Measurements from ENCODE around the gene ZNF618. TPM values are rescaled to one million over a fixed set of nuclear protein-coding genes. Genes with fewer than 3 reads are reported as not detected.

The ZNF618 gene
- total RNA-seq, 2 donors from 2014 or later = 4.0 to 4.1 TPM

GRCh38 chr9:113949571-113950078, 73.5 kb downstream of the ZNF618 start:
- DNase-seq (no peak), ATAC-seq (no peak)
- intact Hi-C loops (cut with DNase I) = no loop called here

DNA sequence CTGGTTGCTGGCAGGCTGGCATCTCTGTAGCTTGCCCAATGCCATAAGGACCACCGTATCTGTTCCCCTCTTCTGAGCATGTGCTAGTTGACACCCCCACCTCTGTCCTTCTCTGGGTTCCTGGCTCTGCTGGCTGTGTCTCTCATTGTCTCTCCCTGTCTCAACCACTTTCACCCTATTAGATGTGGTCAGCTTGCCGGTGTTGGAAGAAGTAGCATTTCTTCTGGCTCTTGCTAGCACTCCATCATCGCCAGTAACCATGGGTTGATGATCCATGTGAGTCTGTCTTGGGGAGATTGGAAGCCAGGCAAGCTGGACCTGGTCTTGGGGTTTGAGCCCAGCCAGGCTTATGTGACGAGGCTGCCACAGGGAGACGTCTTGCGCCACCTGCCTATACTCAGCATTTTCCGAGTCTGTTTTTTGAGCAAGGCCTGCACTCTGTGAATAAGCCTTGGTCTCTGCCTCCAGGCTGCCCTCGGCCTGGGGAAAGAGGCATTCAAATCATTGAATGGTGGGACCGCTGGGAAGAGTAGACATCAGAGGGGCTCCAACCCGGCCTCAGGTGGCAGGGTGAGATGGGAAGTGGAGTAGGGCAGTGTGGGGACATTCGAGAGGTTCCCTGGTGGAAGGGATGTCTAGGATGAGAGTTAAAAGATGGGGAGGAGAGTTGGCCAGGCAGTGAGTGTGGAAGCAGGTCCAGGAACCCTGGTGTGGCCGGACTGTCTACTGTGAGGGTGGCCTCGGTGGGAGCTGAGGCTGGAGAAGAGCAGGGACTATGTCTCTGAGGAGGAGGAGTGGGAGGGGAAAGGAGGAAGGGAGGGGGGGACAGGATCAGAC, 74.3 kb downstream of the ZNF618 start:
- DNase-seq = no peak
- ATAC-seq = no peak
- intact Hi-C loops (cut with DNase I) = no loop called here

DNA sequence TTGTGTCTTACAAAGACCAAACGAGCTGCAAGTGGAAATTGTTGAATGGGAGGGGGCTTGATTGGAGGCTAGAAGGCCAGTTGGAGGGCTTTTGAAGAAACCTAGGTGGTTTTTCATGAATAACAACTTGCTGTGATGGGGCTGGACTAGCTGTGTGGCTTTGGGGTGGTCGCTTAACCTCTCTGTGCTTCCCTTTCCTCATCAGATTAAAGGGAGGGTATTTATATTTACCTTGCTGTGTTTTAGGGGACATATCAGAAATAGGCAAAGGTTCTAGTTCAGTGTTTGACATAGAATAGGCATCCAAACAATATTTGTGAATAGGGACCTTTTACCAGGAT, 74.9 kb downstream of the ZNF618 start:
- ATAC-seq = no peak
- DNase-seq = no peak
- intact Hi-C loops (cut with DNase I) = no loop called here

DNA sequence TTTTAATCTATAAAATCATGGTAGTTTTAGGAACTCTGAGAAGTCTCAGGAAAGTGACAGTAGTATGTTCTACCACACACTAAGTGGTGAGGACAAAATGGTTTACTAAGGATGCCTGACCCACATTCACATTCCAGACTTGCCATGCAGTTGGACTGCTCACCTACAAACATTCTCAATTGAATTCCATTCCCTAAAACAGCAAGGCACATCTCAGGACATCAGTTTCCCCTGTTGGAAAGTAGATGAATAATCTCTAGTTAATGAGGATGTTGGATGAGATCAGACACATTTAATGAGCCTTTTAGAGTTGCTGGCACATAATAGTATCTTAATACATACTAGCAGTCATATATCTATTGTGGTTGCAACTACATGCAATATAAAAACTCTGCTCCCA, 76.6 kb downstream of the ZNF618 start:
- no peak for ATAC-seq
- intact Hi-C loops (cut with DNase I) = no loop called here
- DNase-seq = no peak

- ATAC-seq (no peak), DNase-seq (no peak)
- intact Hi-C loops (cut with DNase I) = no loop called here
Observed at GRCh38 chr9:113953531-113953930, 77.4 kb downstream of the ZNF618 start.

DNA sequence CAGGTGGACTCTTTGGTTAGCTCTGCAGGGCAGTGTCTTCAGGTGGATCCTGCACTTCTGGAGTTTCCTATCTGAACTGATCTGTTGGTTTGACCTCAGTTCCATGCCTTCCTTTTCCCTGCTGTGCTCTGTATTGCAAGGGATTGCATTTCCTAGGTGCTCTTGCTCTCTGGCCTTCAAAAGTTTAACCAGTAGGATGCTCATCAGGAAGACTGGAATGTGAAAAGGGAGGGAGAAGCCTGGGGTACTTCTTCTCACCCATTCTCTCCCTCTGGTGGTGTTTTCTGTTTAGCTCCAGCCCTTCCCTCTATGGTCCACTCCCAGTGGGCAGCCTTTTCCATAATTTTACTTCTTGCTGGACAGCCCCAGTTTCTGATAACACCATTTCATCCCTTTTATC, 78.5 kb downstream of the ZNF618 start:
- DNase-seq (no peak), ATAC-seq (no peak)
- intact Hi-C loops (cut with DNase I) = no loop called here

DNA sequence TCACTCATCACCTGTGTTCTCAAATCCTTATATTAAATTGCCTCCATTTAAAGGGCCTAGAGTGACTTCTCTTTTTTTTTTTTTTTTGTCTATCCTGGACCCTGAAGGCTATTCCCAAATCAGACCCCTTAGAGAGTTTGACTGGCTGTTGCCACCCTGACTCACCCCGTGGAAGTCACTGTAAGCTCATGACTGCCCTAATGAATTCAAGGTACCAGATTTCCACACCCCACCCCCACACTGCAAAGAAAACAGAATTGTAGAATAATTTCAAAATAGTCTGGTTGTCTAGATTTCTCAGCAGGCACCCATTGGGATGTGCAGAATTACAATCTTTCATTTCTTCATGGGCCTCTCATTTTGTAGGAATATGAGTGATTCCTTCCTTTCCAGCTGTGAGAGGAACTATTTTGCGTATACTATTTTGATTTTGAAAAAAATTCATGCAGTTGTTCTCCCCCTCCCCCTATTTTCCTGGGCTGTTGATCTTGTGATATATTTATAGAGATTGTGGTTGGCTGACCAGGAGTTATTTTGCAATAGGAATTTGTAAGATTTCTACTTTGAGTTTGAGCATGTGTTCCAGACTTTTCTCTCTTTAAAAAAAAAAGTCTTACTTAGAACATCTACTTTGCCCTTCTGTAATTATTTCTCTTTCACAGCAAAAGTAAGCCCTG, 79.1 kb downstream of the ZNF618 start:
- ATAC-seq (peak; percentile 27 to 55), DNase-seq (no peak)
- intact Hi-C loops (cut with DNase I) = no loop called here

- ATAC-seq (no peak), DNase-seq (no peak)
- intact Hi-C loops (cut with DNase I) = no loop called here
Observed at GRCh38 chr9:113956901-113957300, 80.8 kb downstream of the ZNF618 start.

DNA sequence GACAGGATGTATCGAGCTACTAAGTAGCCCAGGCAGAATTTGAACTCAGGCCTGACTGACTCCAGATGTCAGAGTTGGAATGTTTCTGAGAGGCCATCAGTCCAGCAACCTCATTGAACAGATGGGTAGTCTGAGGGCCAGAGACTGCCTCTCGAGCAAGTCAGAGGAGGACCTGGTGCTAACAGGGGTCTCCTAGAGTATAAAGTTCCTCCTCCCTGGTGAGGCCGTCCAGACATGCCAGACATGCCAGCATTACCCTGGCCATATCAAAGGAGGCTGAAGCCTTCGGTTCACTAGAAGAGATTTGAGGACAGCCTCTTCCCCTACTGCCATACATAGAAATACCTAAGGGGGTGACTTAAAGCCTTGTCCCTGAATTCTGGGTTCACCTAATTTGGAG, 81.2 kb downstream of the ZNF618 start:
- intact Hi-C loops (cut with DNase I) = no loop called here
- DNase-seq (no peak), ATAC-seq (no peak)

DNA sequence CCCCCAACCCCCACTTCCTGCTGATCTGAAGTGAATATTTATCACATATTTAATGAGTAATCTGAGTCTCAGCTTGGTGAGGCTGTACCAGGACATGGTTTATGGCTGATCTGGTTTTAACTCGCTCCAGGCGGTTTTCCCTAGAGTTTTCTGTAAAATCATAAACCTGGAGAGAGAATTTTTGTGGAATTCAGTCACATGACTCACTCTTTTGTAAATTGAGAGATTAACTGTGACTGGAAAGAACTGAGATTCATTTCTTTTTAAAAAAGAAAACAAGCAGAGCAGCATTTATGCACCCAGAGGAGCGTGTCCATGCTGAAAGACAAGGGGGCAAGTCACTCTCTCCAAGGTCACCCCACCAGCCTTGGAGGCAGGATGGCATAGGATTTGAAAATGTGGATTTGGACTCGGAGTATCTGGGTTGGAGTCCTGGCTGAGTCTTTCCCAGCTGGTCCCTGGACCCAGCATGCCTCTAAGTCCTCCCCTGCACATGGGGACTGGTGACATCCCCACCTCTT, 81.8 kb downstream of the ZNF618 start:
- intact Hi-C loops (cut with DNase I) = no loop called here
- DNase-seq = no peak
- peak in 1 of 2 donors; percentile 42 for ATAC-seq

GRCh38 chr9:113958556-113958955, 82.4 kb downstream of the ZNF618 start:
- DNase-seq = no peak
- intact Hi-C loops (cut with DNase I) = no loop called here
- no peak for ATAC-seq

DNA sequence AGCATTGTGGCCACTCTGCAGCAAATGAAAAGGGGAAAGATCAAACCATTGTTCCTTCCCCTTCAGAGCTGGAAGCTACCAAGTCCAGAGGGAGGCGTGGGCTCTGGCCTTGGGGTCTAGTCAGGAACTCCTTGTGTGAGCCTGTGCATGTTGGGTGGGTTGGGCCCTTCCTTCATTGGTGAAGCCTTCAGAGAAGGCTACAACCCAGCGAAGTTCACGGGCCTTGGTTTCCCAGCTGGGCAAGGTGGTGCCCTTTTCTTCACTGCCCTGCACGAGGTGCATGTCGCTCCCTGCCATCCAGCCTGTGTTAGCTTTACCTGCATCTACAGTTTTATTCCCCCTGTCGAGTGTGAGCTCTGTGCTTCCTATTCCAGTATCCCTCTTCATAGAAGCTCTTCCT, 84.7 kb downstream of the ZNF618 start:
- no peak for ATAC-seq
- intact Hi-C loops (cut with DNase I) = no loop called here
- no peak for DNase-seq

- DNase-seq (no peak), ATAC-seq (no peak)
- intact Hi-C loops (cut with DNase I) = no loop called here
Observed at GRCh38 chr9:113962396-113962795, 86.3 kb downstream of the ZNF618 start.

GRCh38 chr9:113963017-113963620, 87.0 kb downstream of the ZNF618 start:
- DNase-seq (peak; percentile 36), ATAC-seq (peak in 1 of 2 donors; percentile 54)
- intact Hi-C loops (cut with DNase I) = no loop called here

DNA sequence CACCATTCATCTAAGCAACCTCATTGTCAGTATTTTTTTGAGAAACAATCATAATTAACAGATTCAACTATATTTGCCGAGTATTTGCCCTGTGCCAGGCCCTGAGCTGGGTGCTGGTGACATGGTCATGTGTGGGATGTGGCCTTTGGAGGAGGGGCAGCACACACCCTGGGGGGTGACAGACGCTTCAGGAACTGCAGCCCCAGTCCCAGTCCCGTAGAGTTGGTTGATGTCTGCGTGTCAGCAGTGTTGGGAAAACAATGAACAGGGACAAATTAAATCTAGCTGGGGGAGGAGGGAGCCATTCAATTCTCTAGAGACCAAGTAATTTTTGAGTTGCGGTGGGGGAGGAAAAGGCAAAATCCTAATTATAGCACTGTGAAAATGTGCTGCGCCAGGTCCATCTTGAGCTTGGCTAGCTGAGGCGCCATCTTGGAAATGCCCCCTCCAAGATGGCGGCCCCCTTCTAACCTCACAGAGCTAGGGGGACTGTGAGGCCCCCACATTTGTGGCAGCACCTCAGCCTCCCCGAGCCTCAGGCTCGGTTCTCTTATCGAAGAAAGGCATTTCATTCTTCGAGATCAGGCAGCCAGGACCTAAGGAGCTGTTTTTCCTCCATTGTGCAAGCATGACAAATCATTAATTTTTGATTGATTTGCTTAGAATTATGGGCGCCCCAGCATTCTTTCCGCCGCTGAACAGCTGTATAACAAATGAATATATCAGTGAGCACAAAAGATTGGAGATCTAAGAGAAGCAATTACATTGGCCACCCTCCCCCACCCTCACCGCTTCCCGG, 87.8 kb downstream of the ZNF618 start:
- no peak for DNase-seq
- no peak for ATAC-seq
- intact Hi-C loops (cut with DNase I) = no loop called here

DNA sequence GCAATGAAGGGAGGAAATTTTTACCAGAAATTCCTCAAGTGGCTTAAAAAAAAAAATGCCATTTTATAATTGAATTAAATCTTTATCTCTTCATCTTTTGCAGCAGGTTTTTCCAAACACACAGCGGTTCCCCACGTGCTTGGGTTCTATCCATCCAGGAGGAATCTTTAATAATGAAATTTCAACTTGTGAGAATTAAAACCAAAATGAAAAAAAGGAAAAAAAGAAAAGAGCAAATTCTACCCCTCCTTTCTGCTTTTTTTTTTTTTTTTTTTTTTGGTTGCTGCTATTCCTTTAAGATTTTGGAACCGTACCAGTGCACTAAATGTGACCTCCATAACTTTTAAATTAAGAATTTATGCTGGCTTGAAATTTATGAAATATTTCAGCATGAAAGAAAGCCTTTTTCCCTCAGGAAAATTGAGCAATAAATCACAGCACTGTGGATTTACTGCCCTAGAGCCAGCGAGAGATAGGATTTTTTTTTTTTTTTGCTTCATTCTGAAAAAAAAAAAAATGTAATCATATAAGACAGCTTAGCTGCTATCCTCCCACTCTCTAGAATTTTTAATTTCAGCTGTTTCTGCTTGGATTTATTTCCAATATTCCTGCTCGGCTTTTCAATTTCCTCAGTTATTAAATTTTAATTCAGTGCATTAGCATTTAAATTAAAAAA, 88.5 kb downstream of the ZNF618 start:
- DNase-seq (no peak), ATAC-seq (no peak)
- intact Hi-C loops (cut with DNase I) = no loop called here

DNA sequence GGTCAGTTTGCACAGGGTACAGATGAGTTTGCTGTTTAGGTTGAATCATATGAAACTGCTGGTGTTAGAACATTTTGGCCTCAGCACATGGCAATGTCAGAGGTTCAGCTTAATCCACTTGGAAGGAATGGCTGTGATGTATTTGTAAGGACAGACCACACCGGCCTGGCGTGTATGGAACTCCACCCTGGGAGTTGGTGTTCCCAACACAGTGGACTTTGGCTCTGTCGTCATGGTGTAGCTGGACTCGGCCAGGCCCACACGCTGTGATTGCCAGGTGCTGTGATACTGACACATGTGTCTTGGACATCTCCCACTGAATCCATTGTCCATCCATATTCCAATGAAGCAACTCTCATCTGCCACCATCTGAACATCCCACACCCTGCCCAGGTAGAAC, 90.3 kb downstream of the ZNF618 start:
- ATAC-seq (peak in 1 of 2 donors; percentile 32), DNase-seq (no peak)
- intact Hi-C loops (cut with DNase I) = no loop called here

DNA sequence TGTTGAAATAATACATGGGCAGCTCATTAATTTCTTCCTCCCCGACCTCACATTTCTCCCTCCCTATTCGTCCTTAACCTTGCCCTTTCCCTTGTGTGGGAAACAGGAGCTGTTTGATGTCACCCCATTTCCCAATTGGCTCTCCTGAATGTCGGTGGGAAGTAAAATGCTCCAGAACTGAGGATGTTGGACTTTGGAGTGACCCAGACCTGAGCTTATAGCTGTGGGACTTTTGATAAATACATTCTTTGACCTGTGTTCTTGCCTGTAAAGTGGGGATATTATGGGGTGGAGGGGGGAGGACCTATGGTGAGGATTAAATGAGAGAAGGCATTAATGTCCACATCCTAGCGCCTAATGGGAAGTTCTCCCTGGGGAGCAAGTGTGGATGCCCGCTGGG, 91.3 kb downstream of the ZNF618 start:
- intact Hi-C loops (cut with DNase I) = no loop called here
- ATAC-seq = no peak
- no peak for DNase-seq

- DNase-seq (no peak), ATAC-seq (no peak)
- intact Hi-C loops (cut with DNase I) = no loop called here
Observed at GRCh38 chr9:113969343-113969742, 93.2 kb downstream of the ZNF618 start.

Data from left cardiac atrium (tissue), 4 donors.